Measurements from ENCODE around the gene EXOC7. TPM values are rescaled to one million over a fixed set of nuclear protein-coding genes. Genes with fewer than 3 reads are reported as not detected.

The EXOC7 gene
- total and polyA plus RNA-seq, 2 donors, result 64.6 to 71.9 TPM

- peaks cover 0 to 7% of the 10 kb centered on the region in 2 donors for H3K9me3 ChIP-seq (ENCODE audit: control insufficient read depth in 2 of 2, insufficient read depth in 1 of 2, low read length in 1 of 2)
- 85% methylated on average over 22 of the region's 22 CpGs for WGBS
- no peak for DNase-seq (ENCODE audit: low read depth in 6 of 9, low spot score in 9 of 9)
- H3K4me3 ChIP-seq (ENCODE audit: low read length in 2 of 2), result no peak overlapping the region
- H3K27ac ChIP-seq (ENCODE audit: low read depth in 1 of 2, low read length in 1 of 2), result no peak overlapping the region
- H3K27me3 ChIP-seq (ENCODE audit: control insufficient read depth in 2 of 2, insufficient read depth in 1 of 2, low read length in 1 of 2), result peaks cover 13 to 74% of the 10 kb centered on the region in 2 donors
- peaks cover 3 to 27% of the 10 kb centered on the region in 2 donors for H3K4me1 ChIP-seq (ENCODE audit: control insufficient read depth in 2 of 2, insufficient read depth in 2 of 2, low read length in 2 of 2)
- H3K36me3 ChIP-seq (ENCODE audit: control insufficient read depth in 2 of 2, insufficient read depth in 2 of 2, low read length in 1 of 2), result no peaks in the 10 kb centered on the region
These were observed 31.6 kb upstream of the EXOC7 start for GRCh38 chr17:76134911-76135809.

GRCh38 chr17:76132574-76133338 is 29.2 kb upstream of the EXOC7 start:
- Histone ChIP-seq H3K27me3 (ENCODE audit: control insufficient read depth in 2 of 2, insufficient read depth in 1 of 2, low read length in 1 of 2) (peaks cover 0 to 50% of the 10 kb centered on the region in 2 donors), H3K27ac (ENCODE audit: low read depth in 1 of 2, low read length in 1 of 2) (no peak overlapping the region)

GRCh38 chr17:76131692-76132573 is 28.3 kb upstream of the EXOC7 start:
- H3K4me1 ChIP-seq (ENCODE audit: control insufficient read depth in 2 of 2, insufficient read depth in 2 of 2, low read length in 2 of 2), result peaks cover 0 to 18% of the 10 kb centered on the region in 2 donors
- no peak overlapping the region for H3K27ac ChIP-seq (ENCODE audit: low read depth in 1 of 2, low read length in 1 of 2)
- no peaks in the 10 kb centered on the region for H3K36me3 ChIP-seq (ENCODE audit: control insufficient read depth in 2 of 2, insufficient read depth in 2 of 2, low read length in 1 of 2)
- no peak overlapping the region for H3K4me3 ChIP-seq (ENCODE audit: low read length in 2 of 2)
- H3K9me3 ChIP-seq (ENCODE audit: control insufficient read depth in 2 of 2, insufficient read depth in 1 of 2, low read length in 1 of 2), result no peaks in the 10 kb centered on the region
- H3K27me3 ChIP-seq (ENCODE audit: control insufficient read depth in 2 of 2, insufficient read depth in 1 of 2, low read length in 1 of 2), result peaks cover 0 to 42% of the 10 kb centered on the region in 2 donors
- DNase-seq (ENCODE audit: low read depth in 6 of 9, low spot score in 9 of 9), result no peak
- WGBS, result 94% methylated on average over 21 of the region's 21 CpGs

More at GRCh38 chr17:76132574-76133338, 29.2 kb upstream of the EXOC7 start:
- peaks cover 0 to 18% of the 10 kb centered on the region in 2 donors for H3K4me1 ChIP-seq (ENCODE audit: control insufficient read depth in 2 of 2, insufficient read depth in 2 of 2, low read length in 2 of 2)
- H3K9me3 ChIP-seq (ENCODE audit: control insufficient read depth in 2 of 2, insufficient read depth in 1 of 2, low read length in 1 of 2), result no peaks in the 10 kb centered on the region
- WGBS, result 90% methylated on average over 21 of the region's 21 CpGs
- no peak overlapping the region for H3K4me3 ChIP-seq (ENCODE audit: low read length in 2 of 2)
- DNase-seq (ENCODE audit: low read depth in 6 of 9, low spot score in 9 of 9), result no peak
- H3K36me3 ChIP-seq (ENCODE audit: control insufficient read depth in 2 of 2, insufficient read depth in 2 of 2, low read length in 1 of 2), result no peaks in the 10 kb centered on the region

- Histone ChIP-seq H3K9me3 (ENCODE audit: control insufficient read depth in 2 of 2, insufficient read depth in 1 of 2, low read length in 1 of 2) (no peaks in the 10 kb centered on the region), H3K27ac (ENCODE audit: low read depth in 1 of 2, low read length in 1 of 2) (no peak overlapping the region), H3K4me1 (ENCODE audit: control insufficient read depth in 2 of 2, insufficient read depth in 2 of 2, low read length in 2 of 2) (peaks cover 0 to 18% of the 10 kb centered on the region in 2 donors), H3K36me3 (ENCODE audit: control insufficient read depth in 2 of 2, insufficient read depth in 2 of 2, low read length in 1 of 2) (no peaks in the 10 kb centered on the region), H3K27me3 (ENCODE audit: control insufficient read depth in 2 of 2, insufficient read depth in 1 of 2, low read length in 1 of 2) (peaks cover 0 to 34% of the 10 kb centered on the region in 2 donors), H3K4me3 (ENCODE audit: low read length in 2 of 2) (no peak overlapping the region)
- 89% methylated on average over 21 of the region's 21 CpGs for WGBS
- DNase-seq (ENCODE audit: low read depth in 6 of 9, low spot score in 9 of 9), result no peak
These were observed 27.6 kb upstream of the EXOC7 start for GRCh38 chr17:76131051-76131691.

GRCh38 chr17:76130473-76130872 is 26.9 kb upstream of the EXOC7 start:
- Histone ChIP-seq H3K36me3 (ENCODE audit: control insufficient read depth in 2 of 2, insufficient read depth in 2 of 2, low read length in 1 of 2) (no peaks in the 10 kb centered on the region), H3K4me1 (ENCODE audit: control insufficient read depth in 2 of 2, insufficient read depth in 2 of 2, low read length in 2 of 2) (peaks cover 0 to 14% of the 10 kb centered on the region in 2 donors), H3K27ac (ENCODE audit: low read depth in 1 of 2, low read length in 1 of 2) (no peak overlapping the region), H3K9me3 (ENCODE audit: control insufficient read depth in 2 of 2, insufficient read depth in 1 of 2, low read length in 1 of 2) (no peaks in the 10 kb centered on the region), H3K27me3 (ENCODE audit: control insufficient read depth in 2 of 2, insufficient read depth in 1 of 2, low read length in 1 of 2) (peaks cover 0 to 27% of the 10 kb centered on the region in 2 donors), H3K4me3 (ENCODE audit: low read length in 2 of 2) (no peak overlapping the region)
- DNase-seq (ENCODE audit: low read depth in 6 of 9, low spot score in 9 of 9), result no peak
- WGBS, result 53% methylated on average over 13 of the region's 13 CpGs

- no peak for DNase-seq (ENCODE audit: low read depth in 6 of 9, low spot score in 9 of 9)
- Histone ChIP-seq H3K27me3 (ENCODE audit: control insufficient read depth in 2 of 2, insufficient read depth in 1 of 2, low read length in 1 of 2) (peaks cover 7 to 15% of the 10 kb centered on the region in 2 donors), H3K27ac (ENCODE audit: low read depth in 1 of 2, low read length in 1 of 2) (no peak overlapping the region), H3K36me3 (ENCODE audit: control insufficient read depth in 2 of 2, insufficient read depth in 2 of 2, low read length in 1 of 2) (no peaks in the 10 kb centered on the region), H3K9me3 (ENCODE audit: control insufficient read depth in 2 of 2, insufficient read depth in 1 of 2, low read length in 1 of 2) (no peaks in the 10 kb centered on the region), H3K4me1 (ENCODE audit: control insufficient read depth in 2 of 2, insufficient read depth in 2 of 2, low read length in 2 of 2) (peaks cover 3 to 18% of the 10 kb centered on the region in 2 donors), H3K4me3 (ENCODE audit: low read length in 2 of 2) (no peak overlapping the region)
- WGBS, result 94% methylated on average over 1 of the region's 1 CpG
These were observed 22.3 kb upstream of the EXOC7 start for GRCh38 chr17:76125922-76126321.

- no peak overlapping the region for H3K27ac ChIP-seq (ENCODE audit: low read depth in 1 of 2, low read length in 1 of 2)
- 95% methylated on average over 5 of the region's 5 CpGs for WGBS
- peaks cover 7 to 12% of the 10 kb centered on the region in 2 donors for H3K27me3 ChIP-seq (ENCODE audit: control insufficient read depth in 2 of 2, insufficient read depth in 1 of 2, low read length in 1 of 2)
- peaks cover 3 to 13% of the 10 kb centered on the region in 2 donors for H3K4me1 ChIP-seq (ENCODE audit: control insufficient read depth in 2 of 2, insufficient read depth in 2 of 2, low read length in 2 of 2)
- no peak overlapping the region for H3K4me3 ChIP-seq (ENCODE audit: low read length in 2 of 2)
- H3K36me3 ChIP-seq (ENCODE audit: control insufficient read depth in 2 of 2, insufficient read depth in 2 of 2, low read length in 1 of 2), result no peaks in the 10 kb centered on the region
- DNase-seq (ENCODE audit: low read depth in 6 of 9, low spot score in 9 of 9), result no peak
- no peaks in the 10 kb centered on the region for H3K9me3 ChIP-seq (ENCODE audit: control insufficient read depth in 2 of 2, insufficient read depth in 1 of 2, low read length in 1 of 2)
These were observed 21.7 kb upstream of the EXOC7 start for GRCh38 chr17:76125391-76125675.

GRCh38 chr17:76124582-76125390 is 21.2 kb upstream of the EXOC7 start:
- no peak for DNase-seq (ENCODE audit: low read depth in 6 of 9, low spot score in 9 of 9)
- Histone ChIP-seq H3K4me1 (ENCODE audit: control insufficient read depth in 2 of 2, insufficient read depth in 2 of 2, low read length in 2 of 2) (peaks cover 3 to 12% of the 10 kb centered on the region in 2 donors), H3K27ac (ENCODE audit: low read depth in 1 of 2, low read length in 1 of 2) (no peak overlapping the region), H3K27me3 (ENCODE audit: control insufficient read depth in 2 of 2, insufficient read depth in 1 of 2, low read length in 1 of 2) (peaks cover 7 to 12% of the 10 kb centered on the region in 2 donors), H3K9me3 (ENCODE audit: control insufficient read depth in 2 of 2, insufficient read depth in 1 of 2, low read length in 1 of 2) (no peaks in the 10 kb centered on the region), H3K4me3 (ENCODE audit: low read length in 2 of 2) (no peak overlapping the region), H3K36me3 (ENCODE audit: control insufficient read depth in 2 of 2, insufficient read depth in 2 of 2, low read length in 1 of 2) (no peaks in the 10 kb centered on the region)
- WGBS, result 96% methylated on average over 22 of the region's 22 CpGs

All from thymus (tissue), 11 donors.